GM12865 (cell line): ENCODE measurements around the gene ACSS3.
A peak's percentile ranks its signal among the peaks of the same experiment; 100 is the strongest.
"Not testable (repeated sequence)": the region's sequence is repeated elsewhere in the genome, so short reads cannot be mapped to it uniquely, and the experiment has no call there.

Experiments
- DNase-seq: peaks from one replicate; pipeline ENCODE4 v3.0.0; 2010; ENCODE audit warnings: low read depth
- H3K4me3 ChIP-seq: 2 replicates; pipeline ENCODE4 v1.5.1; 2011; ENCODE audit warnings: mild to moderate bottlenecking, low read depth, low read length, control low read depth
- TF ChIP-seq, protein P1 (sequence below): IDR thresholded peaks from 2 replicates; pipeline ENCODE4 v1.5.1; 2011; ENCODE audit warnings: low read length, control low read depth, low read depth, inconsistent platforms; ENCODE audit not compliant: insufficient read depth; ENCODE audit errors: missing control alignments

ACSS3 gene

DNA sequence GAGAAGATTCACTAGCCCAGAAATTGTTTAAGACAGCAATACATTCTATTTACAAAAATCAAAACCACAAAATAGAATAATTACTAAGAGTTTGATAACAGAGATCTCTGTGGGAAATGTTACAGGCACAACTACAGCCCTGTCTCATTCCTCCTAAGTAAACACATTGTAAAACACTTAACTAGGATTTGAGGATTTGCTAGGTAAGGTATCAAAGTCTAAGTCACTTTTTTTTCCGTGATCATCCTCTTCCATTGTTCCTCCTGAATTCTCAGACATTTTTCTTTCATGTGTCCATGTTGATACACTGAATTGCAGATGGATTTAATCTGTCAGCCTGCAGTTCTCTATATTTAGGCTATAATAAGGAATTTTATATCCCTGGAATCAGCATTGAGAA, 127.5 kb downstream of the ACSS3 start:
- H3K4me3 ChIP-seq: no peak overlapping the region
- DNase-seq: no peak
- TF ChIP-seq, protein P1, sequence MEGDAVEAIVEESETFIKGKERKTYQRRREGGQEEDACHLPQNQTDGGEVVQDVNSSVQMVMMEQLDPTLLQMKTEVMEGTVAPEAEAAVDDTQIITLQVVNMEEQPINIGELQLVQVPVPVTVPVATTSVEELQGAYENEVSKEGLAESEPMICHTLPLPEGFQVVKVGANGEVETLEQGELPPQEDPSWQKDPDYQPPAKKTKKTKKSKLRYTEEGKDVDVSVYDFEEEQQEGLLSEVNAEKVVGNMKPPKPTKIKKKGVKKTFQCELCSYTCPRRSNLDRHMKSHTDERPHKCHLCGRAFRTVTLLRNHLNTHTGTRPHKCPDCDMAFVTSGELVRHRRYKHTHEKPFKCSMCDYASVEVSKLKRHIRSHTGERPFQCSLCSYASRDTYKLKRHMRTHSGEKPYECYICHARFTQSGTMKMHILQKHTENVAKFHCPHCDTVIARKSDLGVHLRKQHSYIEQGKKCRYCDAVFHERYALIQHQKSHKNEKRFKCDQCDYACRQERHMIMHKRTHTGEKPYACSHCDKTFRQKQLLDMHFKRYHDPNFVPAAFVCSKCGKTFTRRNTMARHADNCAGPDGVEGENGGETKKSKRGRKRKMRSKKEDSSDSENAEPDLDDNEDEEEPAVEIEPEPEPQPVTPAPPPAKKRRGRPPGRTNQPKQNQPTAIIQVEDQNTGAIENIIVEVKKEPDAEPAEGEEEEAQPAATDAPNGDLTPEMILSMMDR: no peak

DNA sequence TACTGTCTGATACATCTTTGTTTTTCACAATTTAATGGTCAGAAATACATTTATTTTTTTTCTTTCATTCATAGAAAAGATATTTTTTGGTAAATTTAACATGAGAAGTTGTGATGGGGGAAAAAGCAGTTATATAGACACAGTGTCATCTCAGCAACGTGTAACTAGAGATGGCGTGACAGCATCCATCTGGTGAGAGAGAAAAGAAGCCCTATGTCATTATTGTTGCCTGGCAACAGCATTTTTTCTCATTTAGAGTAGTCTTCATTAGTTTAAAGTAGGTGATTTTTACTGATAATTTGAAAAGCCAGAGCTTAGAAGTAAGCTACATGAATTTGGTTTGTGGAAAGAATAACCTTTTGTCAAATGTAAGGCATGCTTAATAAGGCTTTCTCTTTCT, 128.6 kb downstream of the ACSS3 start:
- TF ChIP-seq, protein P1: no peak
- H3K4me3 ChIP-seq: no peak overlapping the region
- DNase-seq: no peak

DNA sequence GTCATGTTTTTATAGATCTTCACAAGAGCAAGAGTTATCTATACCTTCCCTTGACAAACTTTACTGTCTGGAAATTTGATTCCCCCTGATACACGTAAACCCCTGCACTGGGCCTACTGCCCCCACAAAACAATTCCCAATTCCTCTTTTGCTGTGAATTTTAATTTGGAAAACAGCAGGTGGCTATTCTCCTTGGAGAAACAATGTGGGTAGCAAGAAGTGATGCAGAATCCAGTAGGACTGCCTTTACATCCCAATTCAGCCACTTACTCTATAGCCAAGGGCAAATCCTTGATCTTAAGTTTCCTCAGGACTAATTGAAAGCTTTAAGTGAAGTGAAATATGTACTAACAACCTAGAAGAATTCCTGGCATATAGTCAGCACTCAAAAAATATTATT, 129.3 kb downstream of the ACSS3 start:
- TF ChIP-seq, protein P1: no peak
- DNase-seq: no peak
- H3K4me3 ChIP-seq: no peak overlapping the region

DNA sequence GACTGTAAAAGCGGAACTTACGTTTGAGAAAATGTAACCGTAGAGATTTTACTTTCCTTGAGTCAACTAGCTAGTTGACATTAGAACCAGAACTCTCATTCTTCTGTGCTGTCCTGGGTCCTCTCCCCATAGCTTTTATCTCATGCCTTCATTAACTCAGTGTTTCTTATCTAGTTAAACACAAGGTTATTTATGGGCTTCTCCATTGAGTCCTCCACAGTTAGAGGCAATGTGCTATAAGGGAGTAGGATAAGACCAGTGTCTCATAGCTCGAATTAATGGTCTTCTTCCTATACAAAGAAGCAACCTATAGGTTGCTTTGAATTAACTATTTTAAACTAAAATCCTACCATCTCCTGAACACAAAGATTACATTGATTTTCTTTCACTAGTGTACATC, 129.8 kb downstream of the ACSS3 start:
- TF ChIP-seq, protein P1: no peak
- no peak overlapping the region for H3K4me3 ChIP-seq
- DNase-seq: no peak

DNA sequence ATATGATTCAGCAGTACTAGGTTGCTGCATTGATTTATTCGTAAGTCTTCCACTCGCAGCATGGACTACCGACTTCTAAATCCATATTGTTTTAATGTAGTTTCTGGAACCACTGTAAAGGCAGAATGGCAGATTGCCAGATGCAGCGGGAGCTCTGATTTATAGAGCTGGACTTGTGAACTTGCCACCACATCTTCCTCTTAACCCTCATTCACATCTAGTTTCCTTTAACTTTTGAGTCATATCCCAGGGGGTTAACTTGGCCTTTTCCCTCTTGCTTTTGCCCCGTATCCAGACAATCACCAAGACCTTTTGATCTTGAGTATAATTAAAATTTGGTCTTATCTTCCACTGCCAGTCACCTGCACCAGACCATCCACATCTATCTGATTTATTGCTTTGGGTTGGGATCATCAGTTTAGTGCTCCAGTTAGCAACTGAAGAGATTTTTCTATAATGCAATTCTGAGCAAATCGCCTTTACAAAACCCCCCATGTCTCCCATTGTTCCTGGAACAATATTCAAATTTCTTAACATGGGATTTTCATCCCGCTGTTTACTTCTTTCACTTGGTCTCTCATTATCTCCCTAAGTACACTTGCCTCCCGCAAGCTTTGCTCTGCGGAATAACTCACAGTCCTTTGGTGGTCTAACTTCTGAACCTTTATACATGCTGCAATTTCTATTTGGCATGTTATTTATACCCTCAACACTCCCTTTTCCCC, 130.5 kb downstream of the ACSS3 start:
- TF ChIP-seq, protein P1: no peak

DNA sequence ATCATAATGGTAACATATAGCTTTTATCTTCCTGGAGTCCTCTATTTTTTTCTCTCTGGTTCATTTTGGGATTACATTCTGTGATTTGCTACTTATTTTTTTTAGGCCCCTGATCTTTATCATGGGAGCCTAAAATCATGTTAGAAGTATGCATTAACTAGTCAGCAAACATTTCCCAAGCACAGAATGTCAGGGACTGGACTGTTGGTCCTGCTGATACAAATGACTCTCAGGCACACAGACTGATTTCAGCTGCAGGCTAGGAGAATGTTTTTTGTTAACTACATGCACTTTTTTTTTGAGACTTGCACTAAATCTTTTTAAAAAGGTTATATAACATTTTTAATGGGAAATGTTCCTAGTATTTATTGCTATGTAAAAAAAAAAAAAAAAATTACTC, 131.1 kb downstream of the ACSS3 start:
- no peak overlapping the region for H3K4me3 ChIP-seq
- TF ChIP-seq, protein P1: no peak
- no peak for DNase-seq

More for the DNA sequence above, 130.5 kb downstream of the ACSS3 start:
- H3K4me3 ChIP-seq: no peak overlapping the region
- no peak for DNase-seq

DNA sequence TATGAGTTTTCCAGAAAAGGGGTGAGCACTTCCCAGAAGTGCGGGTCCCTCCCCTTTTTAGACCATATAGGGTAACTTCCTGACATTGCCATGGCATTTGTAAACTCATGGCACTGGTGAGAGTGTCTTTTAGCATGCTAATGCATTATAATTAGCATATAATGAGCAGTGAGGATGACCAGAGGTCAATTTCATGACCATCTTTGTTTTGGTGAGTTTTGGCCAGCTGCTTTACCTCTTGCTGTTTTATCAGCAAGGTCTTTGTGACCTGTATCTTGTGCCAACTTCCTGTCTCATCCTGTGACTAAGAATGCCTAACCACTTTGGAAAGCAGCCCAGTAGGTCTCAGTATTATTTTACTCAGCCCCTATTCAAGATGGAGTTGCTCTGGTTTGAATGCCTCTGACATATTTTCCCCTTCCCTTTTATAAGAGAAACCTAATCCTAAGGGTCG, 131.9 kb downstream of the ACSS3 start:
- peak; percentile 8 for DNase-seq

DNA sequence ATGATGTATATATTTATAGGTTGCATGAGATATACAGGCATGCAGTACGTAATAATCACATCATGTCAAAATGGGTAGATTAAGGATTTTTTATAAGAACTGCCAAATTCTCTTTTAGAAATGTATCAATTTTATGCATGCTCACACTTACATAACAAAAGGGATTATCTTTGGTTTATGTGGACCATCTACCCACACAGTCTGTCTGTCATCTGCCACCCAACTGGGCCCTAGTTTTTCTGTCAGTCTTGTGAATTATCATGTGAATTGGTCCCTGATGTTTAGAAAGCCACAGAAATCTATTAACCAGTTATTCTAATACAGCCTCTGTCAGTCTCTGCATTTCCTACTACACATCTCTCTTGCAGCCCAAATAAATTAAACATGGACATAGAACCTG, 133.4 kb downstream of the ACSS3 start:
- TF ChIP-seq, protein P1: no peak
- DNase-seq: no peak
- no peak overlapping the region for H3K4me3 ChIP-seq

More for the DNA sequence above, 131.9 kb downstream of the ACSS3 start:
- not testable (repeated sequence) for H3K4me3 ChIP-seq
